ENCODE data around the gene KLHDC4.
"Not testable (repeated sequence)": the region's sequence is repeated elsewhere in the genome, so short reads cannot be mapped to it uniquely, and the experiment has no call there.

The KLHDC4 gene

GRCh38 chr16:87790292-87791100, 24.7 kb upstream of the KLHDC4 start:
- no peaks in the 10 kb centered on the region for H3K9me3 ChIP-seq (ENCODE audit: severe bottlenecking)
- no peaks in the 10 kb centered on the region for H3K36me3 ChIP-seq
- H3K27me3 ChIP-seq (ENCODE audit: insufficient read depth, low read depth, severe bottlenecking), result no peaks in the 10 kb centered on the region
- TF ChIP-seq CTCF (IDR thresholded peaks at IDR 0.05; ENCODE audit: low read depth, low read length), result no peak
- no peak for DNase-seq
- no peak overlapping the region for H3K4me3 ChIP-seq (ENCODE audit: low read depth, low read length)
- H3K27ac ChIP-seq, result no peak overlapping the region

GRCh38 chr16:87789437-87790291, 23.9 kb upstream of the KLHDC4 start:
- DNase-seq, result no peak
- Histone ChIP-seq H3K27me3 (ENCODE audit: insufficient read depth, low read depth, severe bottlenecking) (no peaks in the 10 kb centered on the region), H3K36me3 (no peaks in the 10 kb centered on the region), H3K27ac (no peak overlapping the region), H3K4me3 (ENCODE audit: low read depth, low read length) (no peak overlapping the region), H3K9me3 (ENCODE audit: severe bottlenecking) (no peaks in the 10 kb centered on the region)
- no peak for TF ChIP-seq CTCF (IDR thresholded peaks at IDR 0.05; ENCODE audit: low read depth, low read length)

- not testable (repeated sequence) for DNase-seq; H3K9me3 ChIP-seq (ENCODE audit: severe bottlenecking); H3K36me3 ChIP-seq; H3K27ac ChIP-seq; H3K4me3 ChIP-seq (ENCODE audit: low read depth, low read length); H3K27me3 ChIP-seq (ENCODE audit: insufficient read depth, low read depth, severe bottlenecking)
Observed at GRCh38 chr16:87788730-87789436, 23.1 kb upstream of the KLHDC4 start.

- H3K4me3 ChIP-seq (ENCODE audit: low read depth, low read length); H3K27ac ChIP-seq; H3K9me3 ChIP-seq (ENCODE audit: severe bottlenecking); H3K36me3 ChIP-seq; DNase-seq; H3K27me3 ChIP-seq (ENCODE audit: insufficient read depth, low read depth, severe bottlenecking): not testable (repeated sequence)
Observed at GRCh38 chr16:87787451-87788091, 21.8 kb upstream of the KLHDC4 start.

- no peak for TF ChIP-seq CTCF (IDR thresholded peaks at IDR 0.05; ENCODE audit: low read depth, low read length)
- Histone ChIP-seq H3K27me3 (ENCODE audit: insufficient read depth, low read depth, severe bottlenecking) (no peaks in the 10 kb centered on the region), H3K4me3 (ENCODE audit: low read depth, low read length) (no peak overlapping the region), H3K27ac (no peak overlapping the region), H3K9me3 (ENCODE audit: severe bottlenecking) (no peaks in the 10 kb centered on the region), H3K36me3 (no peaks in the 10 kb centered on the region)
- no peak for DNase-seq
Observed at GRCh38 chr16:87784812-87785211, 19.0 kb upstream of the KLHDC4 start.

GRCh38 chr16:87782033-87782432, 16.2 kb upstream of the KLHDC4 start:
- no peaks in the 10 kb centered on the region for H3K9me3 ChIP-seq (ENCODE audit: severe bottlenecking)
- no peak overlapping the region for H3K4me3 ChIP-seq (ENCODE audit: low read depth, low read length)
- H3K27ac ChIP-seq, result no peak overlapping the region
- no peak for DNase-seq
- TF ChIP-seq CTCF (IDR thresholded peaks at IDR 0.05; ENCODE audit: low read depth, low read length), result no peak
- no peaks in the 10 kb centered on the region for H3K36me3 ChIP-seq
- H3K27me3 ChIP-seq (ENCODE audit: insufficient read depth, low read depth, severe bottlenecking), result no peaks in the 10 kb centered on the region
